Left colon (tissue), 2 donors: ENCODE data around the gene SRBD1. TPM values are rescaled to one million over a fixed set of nuclear protein-coding genes. Genes with fewer than 3 reads are reported as not detected.

Source experiments
- ATAC-seq: fragments of 200-7000 bp; cut with Tn5 transposase; one replicate; pipeline ENCODE4 v1.9.1; 2020; ENCODE audit warnings: mild to moderate bottlenecking, moderate library complexity
- DNase-seq, 2 donors: peaks; one replicate each; pipeline ENCODE4 v3.0.0-alpha.2; 2020
- intact Hi-C, 2 donors: fragments of 100-400 bp; cut with DNase I in 1 of 2; cut with micrococcal nuclease in 1 of 2; formaldehyde crosslinking; loops; one replicate each; pipeline versions ENCODE4 v1.11.2 to v1.14.0; 2022; cut with DNase I, micrococcal nuclease
- long read RNA-seq: library from polyadenylated mRNA; unstranded; transcript quantifications from one replicate; pipeline ENCODE4 v2.0.0, GENCODE V29; 2021
- total RNA-seq, 2 donors: library from RNA; stranded (reverse); fragmentation: NEBNext Ultra II Directional; extraction: Animal tissue kit (Norgen Biotek cat#: 25700); gene quantifications; one replicate each; pipeline ENCODE4 v1.2.1, GENCODE V29; 2021
- donor health status: DM: no; HTN: no; CAD: no.
- donor health status: DM: yes; HTN: yes; CAD: no.

The SRBD1 gene
- total RNA-seq: 10 to 100 TPM; 14.6 to 16.2 TPM
- long read RNA-seq, transcript SRBD1-201 (21 exons, 3,681 nt): major isoform, 7 of 10 reads
- long read RNA-seq, partial matches to known transcripts: 1 of 10 reads
- long read RNA-seq, other reads (novel, unspliced or antisense): 2 of 10 reads

- peak; percentile 95 for ATAC-seq
- peak; percentile 96 to 98 for DNase-seq
- intact Hi-C loops: no loop called here
Measured at GRCh38 chr2:45611020-45611859, at the start of gene SRBD1. Gene SRBD1 (minus strand): TSS chr2:45611267. CDS start chr2:45605441, 5,826 bp downstream.

- DNase-seq (no peak), ATAC-seq (no peak)
- intact Hi-C loops: loop anchor here in 1 of 2 donors (5.0 kb wide), 1 partner anchor 123 kb away; no protein-coding TSS in a partner anchor
Measured at GRCh38 chr2:45654250-45654649, 43.2 kb upstream of the SRBD1 start.

- ATAC-seq (no peak), DNase-seq (no peak)
- intact Hi-C loops: loop anchor here in 1 of 2 donors (5.0 kb wide), 1 partner anchor 124 kb away; no protein-coding TSS in a partner anchor
Measured at GRCh38 chr2:45653122-45653913, 42.3 kb upstream of the SRBD1 start.

- DNase-seq: peak; percentile 51 to 57
- no peak for ATAC-seq
- intact Hi-C loops: loop anchor here in 1 of 2 donors (5.0 kb wide), 1 partner anchor 125 kb away; no protein-coding TSS in a partner anchor
Measured at GRCh38 chr2:45652090-45653031, 41.3 kb upstream of the SRBD1 start.

GRCh38 chr2:45651415-45652089 lies 40.5 kb upstream of the SRBD1 start, which contains the start of gene PRKCE:
Gene PRKCE (plus strand): TSS chr2:45651675.
- ATAC-seq (peak; percentile 45), DNase-seq (peak; percentile 72 to 79)
- intact Hi-C loops: loop anchor here in 1 of 2 donors (5.0 kb wide), 1 partner anchor 126 kb away; no protein-coding TSS in a partner anchor

GRCh38 chr2:45650851-45651414 lies 39.9 kb upstream of the SRBD1 start:
- intact Hi-C loops: loop anchor here in 1 of 2 donors (5.0 kb wide), 1 partner anchor 126 kb away; no protein-coding TSS in a partner anchor
- DNase-seq (peak; percentile 95 to 96), ATAC-seq (peak; percentile 73)

GRCh38 chr2:45649858-45650811 lies 39.1 kb upstream of the SRBD1 start:
- DNase-seq (peak; percentile 77 to 89), ATAC-seq (peak; percentile 59)
- intact Hi-C loops: loop anchor here (5.0 kb wide), 1 partner anchor 127 kb away; no protein-coding TSS in a partner anchor

GRCh38 chr2:45649462-45649857 lies 38.4 kb upstream of the SRBD1 start:
- DNase-seq (no peak), ATAC-seq (peak; percentile 12)
- intact Hi-C loops: loop anchor here in 1 of 2 donors (5.0 kb wide), 1 partner anchor 128 kb away; no protein-coding TSS in a partner anchor

- ATAC-seq (no peak), DNase-seq (no peak)
- intact Hi-C loops: loop anchor here in 1 of 2 donors (5.0 kb wide), 1 partner anchor 129 kb away; no protein-coding TSS in a partner anchor
Measured at GRCh38 chr2:45648636-45649035, 37.6 kb upstream of the SRBD1 start.

- intact Hi-C loops: loop anchor here in 1 of 2 donors (5.0 kb wide), 1 partner anchor 129 kb away; no protein-coding TSS in a partner anchor
- ATAC-seq (no peak), DNase-seq (no peak)
Measured at GRCh38 chr2:45647986-45648520, 37.0 kb upstream of the SRBD1 start.

GRCh38 chr2:45647356-45647755 lies 36.3 kb upstream of the SRBD1 start:
- DNase-seq (no peak), ATAC-seq (no peak)
- intact Hi-C loops: loop anchor here in 1 of 2 donors (5.0 kb wide), 1 partner anchor 130 kb away; no protein-coding TSS in a partner anchor

- ATAC-seq (no peak), DNase-seq (no peak)
- intact Hi-C loops: loop anchor here in 1 of 2 donors (5.0 kb wide), 1 partner anchor 131 kb away; no protein-coding TSS in a partner anchor
Measured at GRCh38 chr2:45646289-45646688, 35.2 kb upstream of the SRBD1 start.

- intact Hi-C loops: loop anchor here (5.0 kb wide), 1 partner anchor 293 kb away; no protein-coding TSS in a partner anchor
- peak in 1 of 2 donors; percentile 75 for DNase-seq
- peak; percentile 96 for ATAC-seq
Measured at GRCh38 chr2:45643543-45644542, 32.8 kb upstream of the SRBD1 start.

- intact Hi-C loops: loop anchor here (5.0 kb wide), 1 partner anchor 294 kb away; no protein-coding TSS in a partner anchor
- ATAC-seq: peak; percentile 35
- no peak for DNase-seq
Measured at GRCh38 chr2:45643095-45643494, 32.0 kb upstream of the SRBD1 start.
